Type B pancreatic cell (in vitro differentiated cells): ENCODE results near the gene FIGN. TPM values are rescaled to one million over a fixed set of nuclear protein-coding genes. Genes with fewer than 3 reads are reported as not detected.

Source experiments
- DNase-seq: peaks from one replicate; pipeline ENCODE4 v3.0.0; 2021; ENCODE audit warnings: mixed read lengths; ENCODE audit not compliant: unreplicated experiment; ENCODE audit errors: extremely low spot score
- H3K27ac Mint-ChIP-seq: 2 replicates; pipeline ENCODE4 v1.8.0; 2021; ENCODE audit warnings: mild to moderate bottlenecking, mixed read lengths
- H3K27me3 Mint-ChIP-seq: 2 replicates; pipeline ENCODE4 v1.8.0; 2021; ENCODE audit warnings: mixed read lengths
- H3K36me3 Mint-ChIP-seq: 2 replicates; pipeline ENCODE4 v1.8.0; 2021; ENCODE audit warnings: mixed read lengths
- H3K4me1 Mint-ChIP-seq: one replicate; pipeline ENCODE4 v1.8.0; 2021; ENCODE audit warnings: mixed read lengths; ENCODE audit not compliant: unreplicated experiment
- H3K4me3 Mint-ChIP-seq: 2 replicates; pipeline ENCODE4 v1.8.0; 2021; ENCODE audit warnings: mild to moderate bottlenecking, mixed read lengths
- H3K9me3 Mint-ChIP-seq: 2 replicates; pipeline ENCODE4 v1.8.0; 2021; ENCODE audit warnings: mixed read lengths
- CTCF ChIP-seq: fragments of 200-600 bp; sonication (generic); conservative IDR thresholded peaks from 2 replicates; pipeline ENCODE4 v1.5.0; 2021; ENCODE audit warnings: antibody characterized with exemption, mild to moderate bottlenecking
- total RNA-seq: library from RNA; stranded (reverse); gene quantifications from 2 replicates; pipeline ENCODE4 v1.2.1, GENCODE V29; 2021; ENCODE audit warnings: low replicate concordance

Gene FIGN
- total RNA-seq, 1 donor from 2014 or later: 19.5 TPM

- Mint-ChIP-seq H3K36me3 (peaks cover 20% of the 10 kb centered on the region), H3K9me3 (no peaks in the 10 kb centered on the region), H3K4me3 (no peak overlapping the region), H3K4me1 (peaks cover 4% of the 10 kb centered on the region), H3K27me3 (no peaks in the 10 kb centered on the region), H3K27ac (no peak overlapping the region)
- no peak for DNase-seq
- TF ChIP-seq CTCF: no peak
Observed at GRCh38 chr2:163659224-163659623, 76.6 kb downstream of the FIGN start.

- H3K9me3 Mint-ChIP-seq: no peaks in the 10 kb centered on the region
- peaks cover 17% of the 10 kb centered on the region for H3K36me3 Mint-ChIP-seq
- H3K27me3 Mint-ChIP-seq: no peaks in the 10 kb centered on the region
- no peak for DNase-seq
- no peak for TF ChIP-seq CTCF
- H3K27ac Mint-ChIP-seq: no peak overlapping the region
- no peak overlapping the region for H3K4me3 Mint-ChIP-seq
- peaks cover 4% of the 10 kb centered on the region for H3K4me1 Mint-ChIP-seq
Observed at GRCh38 chr2:163658556-163658955, 77.3 kb downstream of the FIGN start.

- H3K27me3 Mint-ChIP-seq: no peaks in the 10 kb centered on the region
- peaks cover 17% of the 10 kb centered on the region for H3K36me3 Mint-ChIP-seq
- DNase-seq: no peak
- H3K4me3 Mint-ChIP-seq: no peak overlapping the region
- peaks cover 4% of the 10 kb centered on the region for H3K4me1 Mint-ChIP-seq
- TF ChIP-seq CTCF: no peak
- no peaks in the 10 kb centered on the region for H3K9me3 Mint-ChIP-seq
- no peak overlapping the region for H3K27ac Mint-ChIP-seq
Observed at GRCh38 chr2:163657281-163657656, 78.5 kb downstream of the FIGN start.

- Mint-ChIP-seq H3K4me3 (no peak overlapping the region), H3K36me3 (peaks cover 14% of the 10 kb centered on the region), H3K27ac (no peak overlapping the region), H3K4me1 (peaks cover 4% of the 10 kb centered on the region), H3K27me3 (no peaks in the 10 kb centered on the region), H3K9me3 (no peaks in the 10 kb centered on the region)
- DNase-seq: no peak
- no peak for TF ChIP-seq CTCF
Observed at GRCh38 chr2:163656622-163657280, 79.1 kb downstream of the FIGN start.

GRCh38 chr2:163655667-163656066 lies 80.1 kb downstream of the FIGN start:
- Mint-ChIP-seq H3K27me3 (no peaks in the 10 kb centered on the region), H3K27ac (no peak overlapping the region), H3K4me3 (no peak overlapping the region)

More at GRCh38 chr2:163655667-163656066, 80.1 kb downstream of the FIGN start:
- peaks cover 12% of the 10 kb centered on the region for H3K36me3 Mint-ChIP-seq
- H3K9me3 Mint-ChIP-seq: no peaks in the 10 kb centered on the region
- no peak for DNase-seq
- H3K4me1 Mint-ChIP-seq: peaks cover 4% of the 10 kb centered on the region
- TF ChIP-seq CTCF: no peak
